Activated T-helper 9 cell treated with anti-CD3 and anti-CD28 coated beads, Interleukin-2, amount 50 U/mL, for 16 hours (primary cell): ENCODE data around the gene C14orf132.
"Not testable (repeated sequence)": the region's sequence is repeated elsewhere in the genome, so short reads cannot be mapped to it uniquely, and the experiment has no call there.

Source experiments
- DNase-seq: peaks from one replicate; pipeline ENCODE4 v3.0.0-alpha.2; 2020; ENCODE audit warnings: low read depth

The C14orf132 gene

GRCh38 chr14:96038920-96039632 lies at the start of gene C14orf132:
Gene C14orf132, plus strand, starts transcription at chr14:96039362. Its CDS starts 139 bp downstream, at chr14:96039501.
- DNase-seq: peak; percentile 24

- DNase-seq: no peak
Measured at GRCh38 chr14:95993768-95994592, 45.2 kb upstream of the C14orf132 start.

- DNase-seq: no peak
Measured at GRCh38 chr14:95994593-95994928, 44.6 kb upstream of the C14orf132 start.

GRCh38 chr14:95998656-95999055 lies 40.5 kb upstream of the C14orf132 start:
- no peak for DNase-seq

- no peak for DNase-seq
Measured at GRCh38 chr14:96001866-96002497, 37.2 kb upstream of the C14orf132 start.

- no peak for DNase-seq
Measured at GRCh38 chr14:96002498-96002884, 36.7 kb upstream of the C14orf132 start.

- no peak for DNase-seq
Measured at GRCh38 chr14:96011131-96011530, 28.0 kb upstream of the C14orf132 start.

GRCh38 chr14:96011607-96012006 lies 27.6 kb upstream of the C14orf132 start:
- DNase-seq: no peak

GRCh38 chr14:96012757-96013156 lies 26.4 kb upstream of the C14orf132 start:
- DNase-seq: not testable (repeated sequence)

- no peak for DNase-seq
Measured at GRCh38 chr14:96014176-96014575, 25.0 kb upstream of the C14orf132 start.

GRCh38 chr14:96016501-96017160 lies 22.5 kb upstream of the C14orf132 start:
- DNase-seq: no peak

- no peak for DNase-seq
Measured at GRCh38 chr14:96017882-96018281, 21.3 kb upstream of the C14orf132 start.

GRCh38 chr14:96027431-96028355 lies 11.5 kb upstream of the C14orf132 start:
- no peak for DNase-seq

- DNase-seq: no peak
Measured at GRCh38 chr14:96029089-96029645, 10.0 kb upstream of the C14orf132 start.

- DNase-seq: no peak
Measured at GRCh38 chr14:96030108-96030760, 8.9 kb upstream of the C14orf132 start.

GRCh38 chr14:96031691-96032090 lies 7.5 kb upstream of the C14orf132 start:
- no peak for DNase-seq

- no peak for DNase-seq
Measured at GRCh38 chr14:96035456-96035855, 3.7 kb upstream of the C14orf132 start.

- DNase-seq: no peak
Measured at GRCh38 chr14:96037891-96038557, 1.1 kb upstream of the C14orf132 start.

GRCh38 chr14:96038558-96038919 lies 623 bp upstream of the C14orf132 start:
- no peak for DNase-seq
